ENCODE data around the gene PSMC3. TPM values are rescaled to one million over a fixed set of nuclear protein-coding genes. Genes with fewer than 3 reads are reported as not detected.

PSMC3 gene
- total RNA-seq, 6 experiments from 2014 or later = 161 to 238 (median 220) TPM

DNA sequence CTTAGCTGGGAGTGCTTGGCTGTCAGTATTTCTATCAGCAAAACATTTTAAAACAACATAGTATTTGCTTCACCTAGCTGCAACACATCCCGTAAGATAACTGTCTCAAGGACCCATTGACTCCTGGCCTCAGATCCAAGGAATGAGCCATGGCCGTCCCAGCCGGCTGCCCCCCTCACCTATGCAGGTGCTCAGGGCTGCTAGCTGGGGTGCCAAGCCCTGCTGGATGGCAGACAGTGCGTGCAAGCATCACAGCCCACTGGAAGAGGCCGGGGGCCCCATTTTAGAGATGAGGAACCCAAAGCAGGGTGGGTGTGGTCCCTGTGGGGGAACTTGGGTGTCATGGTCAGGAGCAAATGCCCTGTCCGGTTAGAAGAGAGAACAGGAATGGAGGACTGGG lies 8.5 kb downstream of the PSMC3 start:
- DNase-seq = no peak
- H3K4me1 Mint-ChIP-seq (ENCODE audit: low read depth) = peaks cover 43% of the 10 kb centered on the region
- peak overlapping the region; percentile 42; the same call in 1 of the 2 replicates for H3K4me3 Mint-ChIP-seq
- TF ChIP-seq, protein P1, sequence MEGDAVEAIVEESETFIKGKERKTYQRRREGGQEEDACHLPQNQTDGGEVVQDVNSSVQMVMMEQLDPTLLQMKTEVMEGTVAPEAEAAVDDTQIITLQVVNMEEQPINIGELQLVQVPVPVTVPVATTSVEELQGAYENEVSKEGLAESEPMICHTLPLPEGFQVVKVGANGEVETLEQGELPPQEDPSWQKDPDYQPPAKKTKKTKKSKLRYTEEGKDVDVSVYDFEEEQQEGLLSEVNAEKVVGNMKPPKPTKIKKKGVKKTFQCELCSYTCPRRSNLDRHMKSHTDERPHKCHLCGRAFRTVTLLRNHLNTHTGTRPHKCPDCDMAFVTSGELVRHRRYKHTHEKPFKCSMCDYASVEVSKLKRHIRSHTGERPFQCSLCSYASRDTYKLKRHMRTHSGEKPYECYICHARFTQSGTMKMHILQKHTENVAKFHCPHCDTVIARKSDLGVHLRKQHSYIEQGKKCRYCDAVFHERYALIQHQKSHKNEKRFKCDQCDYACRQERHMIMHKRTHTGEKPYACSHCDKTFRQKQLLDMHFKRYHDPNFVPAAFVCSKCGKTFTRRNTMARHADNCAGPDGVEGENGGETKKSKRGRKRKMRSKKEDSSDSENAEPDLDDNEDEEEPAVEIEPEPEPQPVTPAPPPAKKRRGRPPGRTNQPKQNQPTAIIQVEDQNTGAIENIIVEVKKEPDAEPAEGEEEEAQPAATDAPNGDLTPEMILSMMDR (IDR thresholded peaks at IDR 0.05) = no peak
- H3K36me3 Mint-ChIP-seq (ENCODE audit: low read depth) = peaks cover 32% of the 10 kb centered on the region
- H3K27me3 Mint-ChIP-seq (ENCODE audit: insufficient read depth) = peaks cover 9% of the 10 kb centered on the region; the same call in 1 of the 2 replicates
- H3K27ac Mint-ChIP-seq = peak overlapping the region; percentile 68
- H3K9me3 Mint-ChIP-seq = no peaks in the 10 kb centered on the region

DNA sequence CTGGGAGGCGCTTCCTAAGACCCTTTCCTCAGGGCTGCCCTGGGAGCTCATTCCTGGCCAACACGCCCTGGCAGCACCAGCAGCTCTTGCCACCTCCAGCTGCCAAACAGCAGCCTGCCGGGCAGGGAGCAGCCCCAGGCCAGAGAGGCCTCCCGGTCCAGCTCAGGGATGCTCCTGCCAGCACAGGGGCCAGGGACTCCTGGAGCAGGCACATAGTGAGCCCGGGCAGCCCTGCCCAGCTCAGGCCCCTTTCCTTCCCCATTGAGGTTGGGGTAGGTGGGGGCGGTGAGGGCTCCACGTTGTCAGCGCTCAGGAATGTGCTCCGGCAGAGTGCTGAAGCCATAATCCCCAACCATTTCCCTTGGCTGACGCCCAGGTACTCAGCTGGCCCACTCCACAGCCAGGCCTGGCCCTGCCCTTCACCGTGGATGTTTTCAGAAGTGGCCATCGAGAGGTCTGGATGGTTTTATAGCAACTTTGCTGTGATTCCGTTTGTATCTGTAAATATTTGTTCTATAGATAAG lies 10.2 kb downstream of the PSMC3 start:
- H3K9me3 Mint-ChIP-seq = no peaks in the 10 kb centered on the region
- TF ChIP-seq, protein P1 (IDR thresholded peaks at IDR 0.05) = no peak
- H3K27ac Mint-ChIP-seq = peak overlapping the region; percentile 88
- H3K27me3 Mint-ChIP-seq (ENCODE audit: insufficient read depth) = peaks cover 9% of the 10 kb centered on the region; the same call in 1 of the 2 replicates
- H3K4me1 Mint-ChIP-seq (ENCODE audit: low read depth) = peaks cover 43% of the 10 kb centered on the region
- H3K36me3 Mint-ChIP-seq (ENCODE audit: low read depth) = peaks cover 32% of the 10 kb centered on the region
- peak overlapping the region; percentile 61 for H3K4me3 Mint-ChIP-seq
- peak; percentile 92 for DNase-seq

DNA sequence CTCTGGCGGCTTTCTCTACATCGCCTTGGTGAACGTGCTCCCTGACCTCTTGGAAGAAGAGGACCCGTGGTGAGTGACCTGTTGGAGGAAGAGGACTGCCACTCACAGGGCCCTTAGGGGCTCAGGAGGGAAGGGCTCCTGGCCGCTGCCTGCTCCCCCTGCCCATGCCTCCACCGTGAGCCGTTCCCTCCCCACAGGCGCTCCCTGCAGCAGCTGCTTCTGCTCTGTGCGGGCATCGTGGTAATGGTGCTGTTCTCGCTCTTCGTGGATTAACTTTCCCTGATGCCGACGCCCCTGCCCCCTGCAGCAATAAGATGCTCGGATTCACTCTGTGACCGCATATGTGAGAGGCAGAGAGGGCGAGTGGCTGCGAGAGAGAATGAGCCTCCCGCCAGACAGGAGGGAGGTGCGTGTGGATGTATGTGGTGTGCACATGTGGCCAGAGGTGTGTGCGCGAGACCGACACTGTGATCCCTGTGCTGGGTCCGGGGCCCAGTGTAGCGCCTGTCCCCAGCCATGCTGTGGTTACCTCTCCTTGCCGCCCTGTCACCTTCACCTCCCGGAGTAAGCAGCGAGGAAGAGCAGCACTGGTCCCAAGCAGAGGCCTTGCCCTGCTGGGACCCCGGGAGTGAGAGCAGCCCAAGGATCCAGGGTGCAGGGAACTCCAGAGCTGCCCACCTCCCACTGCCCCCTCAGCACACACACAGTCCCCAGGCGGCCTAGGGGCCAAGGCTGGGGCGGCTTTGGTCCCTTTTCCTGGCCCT lies 11.0 kb downstream of the PSMC3 start:
- TF ChIP-seq, protein P1 (IDR thresholded peaks at IDR 0.05) = no peak
- Mint-ChIP-seq H3K27ac (peak overlapping the region; percentile 88), H3K27me3 (ENCODE audit: insufficient read depth) (peaks cover 11% of the 10 kb centered on the region), H3K9me3 (no peaks in the 10 kb centered on the region), H3K4me1 (ENCODE audit: low read depth) (peaks cover 49% of the 10 kb centered on the region), H3K4me3 (peak overlapping the region; percentile 61; the same call in 1 of the 2 replicates), H3K36me3 (ENCODE audit: low read depth) (peaks cover 32% of the 10 kb centered on the region)
- no peak for DNase-seq

DNA sequence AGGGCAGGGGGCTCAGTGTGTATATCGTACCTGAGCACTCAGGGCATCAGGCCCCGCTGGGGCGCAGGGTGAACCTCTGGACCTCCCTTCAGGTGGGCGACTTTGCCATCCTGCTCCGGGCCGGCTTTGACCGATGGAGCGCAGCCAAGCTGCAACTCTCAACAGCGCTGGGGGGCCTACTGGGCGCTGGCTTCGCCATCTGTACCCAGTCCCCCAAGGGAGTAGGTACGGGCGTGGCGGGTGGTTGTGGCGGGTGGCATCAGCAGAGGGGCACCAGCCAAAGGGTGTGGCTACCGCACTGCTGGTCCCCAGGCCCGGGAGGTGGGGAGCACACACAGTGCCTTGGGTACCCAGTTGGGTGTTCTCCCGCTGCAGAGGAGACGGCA lies 11.6 kb downstream of the PSMC3 start:
- H3K27me3 Mint-ChIP-seq (ENCODE audit: insufficient read depth) = peaks cover 11% of the 10 kb centered on the region
- TF ChIP-seq, protein P1 (IDR thresholded peaks at IDR 0.05) = no peak
- no peaks in the 10 kb centered on the region for H3K9me3 Mint-ChIP-seq
- H3K36me3 Mint-ChIP-seq (ENCODE audit: low read depth) = peaks cover 26% of the 10 kb centered on the region
- DNase-seq = no peak
- no peak overlapping the region for H3K27ac Mint-ChIP-seq
- peaks cover 55% of the 10 kb centered on the region for H3K4me1 Mint-ChIP-seq (ENCODE audit: low read depth)
- no peak overlapping the region for H3K4me3 Mint-ChIP-seq

DNA sequence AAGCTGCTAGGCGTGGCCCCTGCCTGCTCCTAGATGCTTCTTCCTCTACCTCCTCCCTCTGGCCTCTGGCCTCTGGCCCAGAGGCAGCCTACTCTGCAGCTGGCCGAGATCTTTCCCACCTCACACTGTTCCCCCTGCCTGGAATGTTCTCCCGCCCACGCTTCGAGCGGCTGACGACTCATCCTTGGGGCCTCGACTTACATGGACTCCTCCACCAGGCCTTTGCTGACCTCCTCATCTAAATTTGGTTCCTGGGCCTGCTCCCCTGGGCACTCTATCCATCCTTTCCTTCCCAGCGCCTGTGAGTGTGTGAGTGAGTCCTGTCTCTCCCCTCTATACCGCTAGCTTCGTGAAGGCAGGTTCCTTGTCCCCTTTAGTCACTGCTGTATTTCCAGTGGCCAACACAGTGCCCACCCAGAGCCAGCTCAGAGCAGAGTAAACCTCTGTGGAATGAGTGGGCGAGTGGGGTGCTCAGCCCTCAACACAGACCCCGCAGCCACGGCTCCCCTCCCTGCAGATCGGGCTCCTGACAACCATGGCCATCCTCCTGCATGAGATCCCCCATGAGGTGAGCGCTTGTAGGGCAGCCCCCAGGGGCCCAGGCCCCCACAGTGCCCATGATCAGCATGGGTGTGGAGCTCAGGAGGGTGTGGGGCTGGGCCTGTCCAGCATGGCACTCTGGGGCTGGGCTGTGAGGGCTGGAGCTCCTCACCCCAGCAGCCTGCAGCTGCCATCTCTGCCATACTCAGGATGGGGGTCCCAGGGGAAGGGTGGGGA lies 12.1 kb downstream of the PSMC3 start:
- Mint-ChIP-seq H3K4me1 (ENCODE audit: low read depth) (peaks cover 60% of the 10 kb centered on the region), H3K27ac (peak overlapping the region; percentile 73)

More for the DNA sequence above, 12.1 kb downstream of the PSMC3 start:
- DNase-seq = no peak
- Mint-ChIP-seq H3K36me3 (ENCODE audit: low read depth) (peaks cover 25% of the 10 kb centered on the region), H3K4me3 (peak overlapping the region; percentile 53), H3K9me3 (no peaks in the 10 kb centered on the region), H3K27me3 (ENCODE audit: insufficient read depth) (peaks cover 11% of the 10 kb centered on the region)
- TF ChIP-seq, protein P1 (IDR thresholded peaks at IDR 0.05) = no peak; the same call in 1 of the 2 replicates

All from HFFc6 (cell line).